ENCODE measurements around the gene CYTH3.
"Not testable (repeated sequence)": the region's sequence is repeated elsewhere in the genome, so short reads cannot be mapped to it uniquely, and the experiment has no call there.

GRCh38 chr7:6151527-6151926 is 120.9 kb downstream of the CYTH3 start:
- TF ChIP-seq CTCF (IDR thresholded peaks at IDR 0.05; ENCODE audit: extremely low read depth in 1 of 2, insufficient read depth in 1 of 2, low read depth in 1 of 2, low read length in 2 of 2); MAX (IDR thresholded peaks at IDR 0.05; ENCODE audit: insufficient read depth, insufficient read length); POLR2AphosphoS5 (IDR thresholded peaks at IDR 0.05; ENCODE audit: insufficient read depth, low read depth, low read length): not testable (repeated sequence)

All from endothelial cell of umbilical vein (primary cell).